SK-N-SH (cell line): ENCODE results near the gene MLST8. TPM values are rescaled to one million over a fixed set of nuclear protein-coding genes. Genes with fewer than 3 reads are reported as not detected.

Source experiments
- CTCF ChIA-PET: fragments of 300-600, 350-600 bp; formaldehyde crosslinking; extraction: SDS; loops from one replicate; lab custom pipeline; 2021; lab: Yijun Ruan, JAX
- POLR2A ChIA-PET: fragments of 350-600 bp; sonication (Branson Sonifier 250); formaldehyde crosslinking; extraction: SDS; loops from one replicate; lab custom pipeline; 2020; ENCODE audit warnings: antibody characterized with exemption, inconsistent platforms; lab: Yijun Ruan, JAX
- DNase-seq: peaks from one replicate; pipeline ENCODE4 v3.0.0; 2012
- H2AFZ ChIP-seq: fragments of 200-600 bp; sonication (generic); 2 replicates; pipeline ENCODE4 v1.8.1; 2016; ENCODE audit warnings: antibody characterized with exemption, mild to moderate bottlenecking, low read depth
- H3F3A ChIP-seq: fragments of 200-600 bp; sonication (generic); replicated peaks from 2 replicates; pipeline ENCODE3; 2016; ENCODE audit warnings: antibody characterized with exemption, mild to moderate bottlenecking; ENCODE audit not compliant: insufficient read depth
- H3K27ac ChIP-seq, 2 experiments: fragments of 200-500 bp in 1 of 2; fragments of 200-600 bp in 1 of 2; sonication (Bioruptor generic) in 1 of 2; sonication (generic), shearing (Covaris generic) in 1 of 2; 2 replicates each; pipeline versions ENCODE4 v1.5.1 to v1.6.1; 2014 to 2016; ENCODE audit warnings: low read depth in 2 of 2, inconsistent platforms in 1 of 2, low read length in 1 of 2, mild to moderate bottlenecking in 1 of 2, mixed read lengths in 1 of 2
- H3K27me3 ChIP-seq: fragments of 200-600 bp; sonication (generic), shearing (Covaris generic); 2 replicates; pipeline ENCODE4 v1.6.1; 2016; ENCODE audit warnings: mixed run types; ENCODE audit not compliant: insufficient read depth
- H3K36me3 ChIP-seq, 2 experiments: fragments of 200-500 bp in 1 of 2; fragments of 200-600 bp in 1 of 2; sonication (Bioruptor generic) in 1 of 2; sonication (generic) in 1 of 2; replicated peaks in 1 of 2; 2 replicates each; pipeline versions ENCODE3 to v1.5.1; 2014 to 2016; ENCODE audit warnings: low read length in 1 of 2, mild to moderate bottlenecking in 1 of 2; ENCODE audit not compliant: insufficient read depth in 2 of 2, control insufficient read depth in 1 of 2
- H3K4me1 ChIP-seq, 2 experiments: fragments of 200-500 bp in 1 of 2; fragments of 200-600 bp in 1 of 2; sonication (Bioruptor generic) in 1 of 2; sonication (generic), shearing (Covaris generic) in 1 of 2; 2 replicates each; pipeline versions ENCODE4 v1.5.1 to v1.6.1; 2014 to 2016; ENCODE audit warnings: low read depth in 1 of 2, low read length in 1 of 2, mixed run types in 1 of 2; ENCODE audit not compliant: insufficient read depth in 2 of 2, control insufficient read depth in 1 of 2
- H3K4me2 ChIP-seq: fragments of 200-600 bp; sonication (generic), shearing (Covaris generic); 2 replicates; pipeline ENCODE4 v1.6.1; 2017; ENCODE audit warnings: mixed run types
- H3K4me3 ChIP-seq, 2 experiments: fragments of 200-500 bp in 1 of 2; fragments of 200-600 bp in 1 of 2; sonication (Bioruptor generic) in 1 of 2; sonication (generic), shearing (Covaris generic) in 1 of 2; 2 replicates each; pipeline versions ENCODE4 v1.5.1 to v1.8.1; 2014 to 2016; ENCODE audit warnings: low read depth in 2 of 2, inconsistent platforms in 1 of 2, low read length in 1 of 2, mild to moderate bottlenecking in 1 of 2, mixed read lengths in 1 of 2, moderate library complexity in 1 of 2
- H3K79me2 ChIP-seq: fragments of 200-600 bp; sonication (generic); 2 replicates; pipeline ENCODE4 v1.8.1; 2017; ENCODE audit warnings: mild to moderate bottlenecking; ENCODE audit not compliant: insufficient read depth
- H3K9ac ChIP-seq: fragments of 200-600 bp; sonication (generic); 2 replicates; pipeline ENCODE4 v1.6.1; 2017; ENCODE audit warnings: mixed run types
- H3K9me2 ChIP-seq: fragments of 200-600 bp; sonication (generic); 2 replicates; pipeline ENCODE4 v1.6.1; 2017; ENCODE audit warnings: mixed run types
- H3K9me3 ChIP-seq: fragments of 200-600 bp; sonication (generic); 2 replicates; pipeline ENCODE4 v1.6.1; 2017; ENCODE audit warnings: mixed run types, mild to moderate bottlenecking, moderate library complexity
- H4K20me1 ChIP-seq: fragments of 200-600 bp; sonication (generic); 2 replicates; pipeline ENCODE4 v1.6.1; 2017; ENCODE audit warnings: mild to moderate bottlenecking, mixed run types; ENCODE audit not compliant: insufficient read depth
- CHD2 ChIP-seq: fragments of 150-350 bp; IDR thresholded peaks from 2 replicates; pipeline ENCODE4 v1.6.1; 2018; ENCODE audit warnings: low read length; ENCODE audit not compliant: partially characterized antibody
- EZH2phosphoT487 ChIP-seq: fragments of 200-600 bp; sonication (generic); IDR thresholded peaks from 2 replicates; pipeline ENCODE4 v1.6.1; 2017; ENCODE audit warnings: low read depth, mixed run types, mild to moderate bottlenecking, antibody characterized with exemption, moderate library complexity, borderline replicate concordance
- FOXJ3 ChIP-seq: sonication (generic); formaldehyde crosslinking; IDR thresholded peaks from 2 replicates; pipeline ENCODE4 v1.5.1; 2020; ENCODE audit warnings: mild to moderate bottlenecking, missing genetic modification reagents
- FOXM1 ChIP-seq: IDR thresholded peaks from 2 replicates; pipeline ENCODE4 v1.4.0; 2012; ENCODE audit warnings: low read depth, mild to moderate bottlenecking
- GABPA ChIP-seq: IDR thresholded peaks from 2 replicates; pipeline ENCODE4 v1.4.0; 2012; ENCODE audit warnings: low read depth, mild to moderate bottlenecking
- JUND ChIP-seq: IDR thresholded peaks from 2 replicates; pipeline ENCODE4 v1.4.0; 2012
- MEF2A ChIP-seq: IDR thresholded peaks from 2 replicates; pipeline ENCODE4 v1.4.0; 2012; ENCODE audit warnings: low read depth, borderline replicate concordance
- NFIC ChIP-seq: IDR thresholded peaks from 2 replicates; pipeline ENCODE4 v1.4.0; 2012; ENCODE audit warnings: borderline replicate concordance
- RFX5 ChIP-seq: IDR thresholded peaks from 2 replicates; pipeline ENCODE4 v1.6.1; 2012; ENCODE audit warnings: mild to moderate bottlenecking, improper control_type of control experiment, low read length
- TCF12 ChIP-seq: IDR thresholded peaks from 2 replicates; pipeline ENCODE4 v1.4.0; 2012
- WGBS: methylation state at CpG from one replicate; pipeline ENCODE4 v1.1.6; 2017; ENCODE audit warnings: low lambda C conversion rate; 5-methylcytosine and 5-hydroxymethylcytosine counted together
- polyA plus RNA-seq, 3 experiments: library from polyadenylated mRNA; depleted of rRNA; stranded (reverse); fragments of >200 nt; gene quantifications; 2 replicates each; pipeline ENCODE4 v1.2.3, GENCODE V29; 2012
- TF ChIP-seq, protein P1 (sequence below): IDR thresholded peaks from 2 replicates; pipeline ENCODE4; 2012
- TF ChIP-seq, protein P2 (sequence below): IDR thresholded peaks from 2 replicates; pipeline ENCODE4 v1.6.1; 2012; ENCODE audit warnings: mild to moderate bottlenecking, low read depth, low read length, moderate library complexity
- TF ChIP-seq, protein P3 (sequence below): fragments of 200-600 bp; sonication (generic); IDR thresholded peaks from 2 replicates; pipeline ENCODE4 v1.6.1; 2017; ENCODE audit warnings: antibody characterized with exemption, mild to moderate bottlenecking, moderate library complexity

MLST8 gene
- polyA plus RNA-seq, 1 of the 3 experiments (the other 2 are of a cell fraction) = 85.4 TPM

DNA sequence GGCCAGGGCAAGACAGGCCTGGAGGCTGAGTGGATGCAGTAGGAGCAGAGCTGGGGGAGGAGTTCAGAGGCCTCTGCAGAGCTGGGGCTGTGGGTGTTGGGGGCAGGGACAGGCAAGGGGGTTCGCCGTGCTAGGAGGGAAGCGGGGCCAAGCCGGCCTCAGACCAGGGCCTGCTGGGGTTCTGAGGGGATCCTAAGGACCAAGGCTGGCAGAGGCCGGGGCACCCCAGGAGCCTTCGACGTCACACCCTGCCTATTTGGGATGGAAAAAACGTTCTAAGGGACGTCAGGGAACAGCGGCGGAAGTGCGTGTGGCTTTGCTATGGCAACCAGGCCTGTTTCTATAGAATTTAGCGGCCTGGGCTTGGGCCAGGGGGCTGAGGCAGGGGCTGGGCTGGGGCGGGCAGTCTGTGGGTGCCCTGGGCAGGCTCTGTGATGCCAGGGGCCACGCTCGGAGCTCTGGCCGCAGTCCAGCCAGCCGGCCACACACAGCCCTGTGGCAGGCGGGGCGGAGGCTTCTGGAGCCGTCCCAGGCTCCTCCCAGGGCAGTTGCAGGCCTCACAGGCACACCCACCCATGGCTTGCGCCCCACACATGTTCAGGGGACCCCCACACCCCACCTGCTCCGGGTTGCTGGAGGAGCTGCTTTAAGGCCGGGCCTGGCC, 45.9 kb upstream of the MLST8 start:
- Histone ChIP-seq H3K36me3 (peaks cover 5 to 12% of the 10 kb centered on the region in 2 experiments), H3K27ac (no peak overlapping the region; a peak in 1 of 4 replicates), H3K4me2 (no peak overlapping the region), H3K27me3 (no peaks in the 10 kb centered on the region)
- DNase-seq = no peak
- WGBS = 79% methylated on average over 14 of the region's 24 CpGs
- TF ChIP-seq NFIC (no peak), FOXM1 (no peak), TCF12 (no peak), MEF2A (no peak), JUND (no peak), GABPA (no peak), EZH2phosphoT487 (no peak), CHD2 (no peak), RFX5 (no peak), FOXJ3 (CRISPR knock-in tag) (no peak)
- TF ChIP-seq, protein P1, sequence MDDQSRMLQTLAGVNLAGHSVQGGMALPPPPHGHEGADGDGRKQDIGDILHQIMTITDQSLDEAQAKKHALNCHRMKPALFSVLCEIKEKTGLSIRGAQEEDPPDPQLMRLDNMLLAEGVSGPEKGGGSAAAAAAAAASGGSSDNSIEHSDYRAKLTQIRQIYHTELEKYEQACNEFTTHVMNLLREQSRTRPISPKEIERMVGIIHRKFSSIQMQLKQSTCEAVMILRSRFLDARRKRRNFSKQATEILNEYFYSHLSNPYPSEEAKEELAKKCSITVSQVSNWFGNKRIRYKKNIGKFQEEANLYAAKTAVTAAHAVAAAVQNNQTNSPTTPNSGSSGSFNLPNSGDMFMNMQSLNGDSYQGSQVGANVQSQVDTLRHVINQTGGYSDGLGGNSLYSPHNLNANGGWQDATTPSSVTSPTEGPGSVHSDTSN = no peak
- TF ChIP-seq, protein P2, sequence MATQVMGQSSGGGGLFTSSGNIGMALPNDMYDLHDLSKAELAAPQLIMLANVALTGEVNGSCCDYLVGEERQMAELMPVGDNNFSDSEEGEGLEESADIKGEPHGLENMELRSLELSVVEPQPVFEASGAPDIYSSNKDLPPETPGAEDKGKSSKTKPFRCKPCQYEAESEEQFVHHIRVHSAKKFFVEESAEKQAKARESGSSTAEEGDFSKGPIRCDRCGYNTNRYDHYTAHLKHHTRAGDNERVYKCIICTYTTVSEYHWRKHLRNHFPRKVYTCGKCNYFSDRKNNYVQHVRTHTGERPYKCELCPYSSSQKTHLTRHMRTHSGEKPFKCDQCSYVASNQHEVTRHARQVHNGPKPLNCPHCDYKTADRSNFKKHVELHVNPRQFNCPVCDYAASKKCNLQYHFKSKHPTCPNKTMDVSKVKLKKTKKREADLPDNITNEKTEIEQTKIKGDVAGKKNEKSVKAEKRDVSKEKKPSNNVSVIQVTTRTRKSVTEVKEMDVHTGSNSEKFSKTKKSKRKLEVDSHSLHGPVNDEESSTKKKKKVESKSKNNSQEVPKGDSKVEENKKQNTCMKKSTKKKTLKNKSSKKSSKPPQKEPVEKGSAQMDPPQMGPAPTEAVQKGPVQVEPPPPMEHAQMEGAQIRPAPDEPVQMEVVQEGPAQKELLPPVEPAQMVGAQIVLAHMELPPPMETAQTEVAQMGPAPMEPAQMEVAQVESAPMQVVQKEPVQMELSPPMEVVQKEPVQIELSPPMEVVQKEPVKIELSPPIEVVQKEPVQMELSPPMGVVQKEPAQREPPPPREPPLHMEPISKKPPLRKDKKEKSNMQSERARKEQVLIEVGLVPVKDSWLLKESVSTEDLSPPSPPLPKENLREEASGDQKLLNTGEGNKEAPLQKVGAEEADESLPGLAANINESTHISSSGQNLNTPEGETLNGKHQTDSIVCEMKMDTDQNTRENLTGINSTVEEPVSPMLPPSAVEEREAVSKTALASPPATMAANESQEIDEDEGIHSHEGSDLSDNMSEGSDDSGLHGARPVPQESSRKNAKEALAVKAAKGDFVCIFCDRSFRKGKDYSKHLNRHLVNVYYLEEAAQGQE = no peak
- TF ChIP-seq, protein P3, sequence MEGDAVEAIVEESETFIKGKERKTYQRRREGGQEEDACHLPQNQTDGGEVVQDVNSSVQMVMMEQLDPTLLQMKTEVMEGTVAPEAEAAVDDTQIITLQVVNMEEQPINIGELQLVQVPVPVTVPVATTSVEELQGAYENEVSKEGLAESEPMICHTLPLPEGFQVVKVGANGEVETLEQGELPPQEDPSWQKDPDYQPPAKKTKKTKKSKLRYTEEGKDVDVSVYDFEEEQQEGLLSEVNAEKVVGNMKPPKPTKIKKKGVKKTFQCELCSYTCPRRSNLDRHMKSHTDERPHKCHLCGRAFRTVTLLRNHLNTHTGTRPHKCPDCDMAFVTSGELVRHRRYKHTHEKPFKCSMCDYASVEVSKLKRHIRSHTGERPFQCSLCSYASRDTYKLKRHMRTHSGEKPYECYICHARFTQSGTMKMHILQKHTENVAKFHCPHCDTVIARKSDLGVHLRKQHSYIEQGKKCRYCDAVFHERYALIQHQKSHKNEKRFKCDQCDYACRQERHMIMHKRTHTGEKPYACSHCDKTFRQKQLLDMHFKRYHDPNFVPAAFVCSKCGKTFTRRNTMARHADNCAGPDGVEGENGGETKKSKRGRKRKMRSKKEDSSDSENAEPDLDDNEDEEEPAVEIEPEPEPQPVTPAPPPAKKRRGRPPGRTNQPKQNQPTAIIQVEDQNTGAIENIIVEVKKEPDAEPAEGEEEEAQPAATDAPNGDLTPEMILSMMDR = no peak
- TF ChIP-seq, all 33 proteins: peak for 0
- H3K4me3 ChIP-seq = no peak overlapping the region
- H3K4me1 ChIP-seq = peaks cover 11 to 28% of the 10 kb centered on the region in 2 experiments; a peak in 3 of 4 replicates
- no peaks in the 10 kb centered on the region for H3K9me2 ChIP-seq
- POLR2A ChIA-PET = no interaction called here
- no peaks in the 10 kb centered on the region for H3K9me3 ChIP-seq
- H4K20me1 ChIP-seq = peaks cover 74% of the 10 kb centered on the region
- no peak overlapping the region for H2AFZ ChIP-seq
- peaks cover 87% of the 10 kb centered on the region for H3K79me2 ChIP-seq
- peaks cover 3% of the 10 kb centered on the region for H3F3A ChIP-seq
- CTCF ChIA-PET = no interaction called here
- H3K9ac ChIP-seq = no peak overlapping the region
